Measurements from ENCODE around the gene CFAP70.
"Not testable (repeated sequence)": the region's sequence is repeated elsewhere in the genome, so short reads cannot be mapped to it uniquely, and the experiment has no call there.

The CFAP70 gene

GRCh38 chr10:73358331-73359279, at the start of gene CFAP70:
Gene CFAP70 (minus strand): TSS chr10:73358864. CDS start chr10:73354796, 4,068 bp downstream.
- peak; percentile 87 for DNase-seq (ENCODE audit: low read depth)

- no peak for DNase-seq (ENCODE audit: low read depth)
Measured at GRCh38 chr10:73408061-73408460, 49.4 kb upstream of the CFAP70 start.

- DNase-seq (ENCODE audit: low read depth), result no peak
Measured at GRCh38 chr10:73407495-73407894, 48.8 kb upstream of the CFAP70 start.

- DNase-seq (ENCODE audit: low read depth), result no peak
Measured at GRCh38 chr10:73406846-73407245, 48.2 kb upstream of the CFAP70 start.

GRCh38 chr10:73405556-73405955, 46.9 kb upstream of the CFAP70 start:
- no peak for DNase-seq (ENCODE audit: low read depth)

- no peak for DNase-seq (ENCODE audit: low read depth)
Measured at GRCh38 chr10:73404690-73405089, 46.0 kb upstream of the CFAP70 start.

GRCh38 chr10:73401636-73402035, 43.0 kb upstream of the CFAP70 start:
- DNase-seq (ENCODE audit: low read depth), result no peak

- DNase-seq (ENCODE audit: low read depth), result no peak
Measured at GRCh38 chr10:73399063-73399462, 40.4 kb upstream of the CFAP70 start.

GRCh38 chr10:73398024-73398423, 39.4 kb upstream of the CFAP70 start:
- DNase-seq (ENCODE audit: low read depth), result no peak

- DNase-seq (ENCODE audit: low read depth), result not testable (repeated sequence)
Measured at GRCh38 chr10:73394325-73394724, 35.7 kb upstream of the CFAP70 start.

- DNase-seq (ENCODE audit: low read depth), result no peak
Measured at GRCh38 chr10:73388228-73388627, 29.6 kb upstream of the CFAP70 start.

- DNase-seq (ENCODE audit: low read depth), result no peak
Measured at GRCh38 chr10:73386583-73386982, 27.9 kb upstream of the CFAP70 start.

- DNase-seq (ENCODE audit: low read depth), result no peak
Measured at GRCh38 chr10:73379064-73379748, 20.5 kb upstream of the CFAP70 start.

- no peak for DNase-seq (ENCODE audit: low read depth)
Measured at GRCh38 chr10:73376679-73377078, 18.0 kb upstream of the CFAP70 start.

- DNase-seq (ENCODE audit: low read depth), result no peak
Measured at GRCh38 chr10:73368238-73368637, 9.6 kb upstream of the CFAP70 start.

- no peak for DNase-seq (ENCODE audit: low read depth)
Measured at GRCh38 chr10:73366381-73367298, 8.0 kb upstream of the CFAP70 start.

GRCh38 chr10:73364964-73365363, 6.3 kb upstream of the CFAP70 start:
- DNase-seq (ENCODE audit: low read depth), result no peak

GRCh38 chr10:73359492-73359891, 828 bp upstream of the CFAP70 start:
- DNase-seq (ENCODE audit: low read depth), result no peak

GRCh38 chr10:73357821-73358220, 843 bp downstream of the CFAP70 start:
- DNase-seq (ENCODE audit: low read depth), result no peak

GRCh38 chr10:73357166-73357565, 1.5 kb downstream of the CFAP70 start:
- DNase-seq (ENCODE audit: low read depth), result no peak

- no peak for DNase-seq (ENCODE audit: low read depth)
Measured at GRCh38 chr10:73344269-73344668, 14.4 kb downstream of the CFAP70 start.

- no peak for DNase-seq (ENCODE audit: low read depth)
Measured at GRCh38 chr10:73340121-73340520, 18.5 kb downstream of the CFAP70 start.

Measured in T-helper 22 cell (primary cell).